ENCODE data around the gene CDH23.
"Not testable (repeated sequence)": the region's sequence is repeated elsewhere in the genome, so short reads cannot be mapped to it uniquely, and the experiment has no call there.

Gene CDH23

GRCh38 chr10:71850743-71851464, 454.2 kb downstream of the CDH23 start, which contains the start of gene PSAP:
Gene PSAP (minus strand): TSS chr10:71851251. CDS start chr10:71851221, 30 bp downstream.
- Histone ChIP-seq H3K9me2 (replicated peaks; ENCODE audit: control insufficient read depth, low read length) (no peaks in the 10 kb centered on the region), H3K79me2 (ENCODE audit: control insufficient read depth, low read length) (peaks cover 37% of the 10 kb centered on the region), H3K9me3 (ENCODE audit: control insufficient read depth, insufficient read depth, low read length) (no peaks in the 10 kb centered on the region), H4K20me1 (ENCODE audit: control insufficient read depth, insufficient read depth, low read depth, low read length) (no peaks in the 10 kb centered on the region), H3K27me3 (ENCODE audit: control insufficient read depth, low read length) (no peaks in the 10 kb centered on the region), H3K36me3 (ENCODE audit: control insufficient read depth, low read length) (no peaks in the 10 kb centered on the region), H3K4me3 (ENCODE audit: low read length) (peak within 1 kb of the TSS; percentile 91), H3F3A (ENCODE audit: control insufficient read depth, insufficient read depth) (no peaks in the 10 kb centered on the region), H3K4me1 (ENCODE audit: control insufficient read depth, low read length) (peaks cover 25% of the 10 kb centered on the region), H3K4me2 (ENCODE audit: low read length) (peak within 1 kb of the TSS; percentile 84), H3K27ac (ENCODE audit: low read depth, low read length) (no peak within 1 kb of the TSS)
- TF ChIP-seq CTCF (IDR thresholded peaks at IDR 0.05; ENCODE audit: low read depth, low read length, poor library complexity, severe bottlenecking), result peak; percentile 19
- TF ChIP-seq EZH2phosphoT487 (IDR thresholded peaks at IDR 0.05; ENCODE audit: borderline replicate concordance, low read length), result no peak

DNA sequence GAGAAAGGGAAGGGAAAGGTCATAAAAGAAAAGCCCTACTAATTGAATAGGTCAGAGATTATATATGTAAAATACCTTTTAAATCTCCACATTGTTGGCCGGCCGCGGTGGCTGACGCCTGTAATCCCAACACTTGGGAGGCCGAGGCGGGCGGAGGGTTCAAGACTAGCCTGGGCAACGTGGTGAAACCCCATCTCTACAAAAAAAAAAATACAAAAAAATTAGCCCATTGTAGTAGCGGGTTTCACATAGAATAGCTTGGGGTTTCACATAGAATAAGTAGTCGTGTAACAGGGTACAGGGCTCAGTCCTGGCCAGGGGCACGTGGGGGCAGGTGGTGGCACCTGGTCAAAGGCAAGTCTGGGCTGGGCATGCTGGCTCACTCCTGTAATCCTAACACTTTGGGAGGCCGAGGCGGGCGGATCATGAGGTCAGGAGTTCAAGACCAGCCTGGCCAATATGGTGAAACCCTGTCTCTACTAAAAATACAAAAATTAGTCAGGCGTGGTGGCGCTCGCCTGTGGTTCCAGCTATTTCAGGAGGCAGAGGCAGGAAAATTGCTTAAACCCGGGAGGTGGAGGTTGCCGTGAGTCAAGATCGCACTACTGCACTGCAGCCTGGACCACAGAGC, 454.9 kb downstream of the CDH23 start:
- peak overlapping the region; percentile 91 for H3K4me3 ChIP-seq (ENCODE audit: low read length)
- not testable (repeated sequence) for H3K27me3 ChIP-seq (ENCODE audit: control insufficient read depth, low read length); H3K27ac ChIP-seq (ENCODE audit: low read depth, low read length)

DNA sequence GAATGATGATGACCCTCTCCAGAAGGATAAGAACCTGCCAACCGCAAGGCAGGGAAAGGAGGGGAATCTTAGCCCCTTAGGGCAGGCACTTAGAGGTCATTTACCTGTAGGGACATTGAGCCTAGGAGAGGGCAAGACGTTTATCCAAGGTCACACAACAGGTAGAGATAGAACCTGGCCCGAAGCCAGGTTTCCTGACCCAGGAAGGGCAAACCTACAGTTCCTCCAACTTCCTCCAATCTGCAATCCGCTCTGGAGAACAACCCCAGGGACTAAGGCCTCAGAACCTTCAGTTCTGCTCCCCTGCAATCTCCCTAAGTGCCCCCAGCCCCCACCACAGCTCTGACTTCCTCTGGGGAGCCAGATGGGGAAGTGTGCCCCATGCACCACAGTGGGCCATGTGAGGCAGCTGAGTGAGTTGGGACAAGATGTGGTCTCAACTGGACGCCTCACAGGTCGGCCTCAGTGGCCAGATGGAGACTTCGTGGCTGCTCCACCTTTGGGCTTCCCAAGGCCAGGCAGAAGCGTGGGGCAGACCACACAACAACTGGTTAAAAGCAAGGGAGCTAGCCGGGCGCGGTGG, 455.7 kb downstream of the CDH23 start:
- H3K36me3 ChIP-seq (ENCODE audit: control insufficient read depth, low read length), result no peaks in the 10 kb centered on the region
- peaks cover 25% of the 10 kb centered on the region for H3K4me1 ChIP-seq (ENCODE audit: control insufficient read depth, low read length)
- no peaks in the 10 kb centered on the region for H3K27me3 ChIP-seq (ENCODE audit: control insufficient read depth, low read length)
- H3K9me2 ChIP-seq (replicated peaks; ENCODE audit: control insufficient read depth, low read length), result no peaks in the 10 kb centered on the region
- H4K20me1 ChIP-seq (ENCODE audit: control insufficient read depth, insufficient read depth, low read depth, low read length), result no peaks in the 10 kb centered on the region
- peak overlapping the region; percentile 84 for H3K4me2 ChIP-seq (ENCODE audit: low read length)
- no peak for TF ChIP-seq EZH2phosphoT487 (IDR thresholded peaks at IDR 0.05; ENCODE audit: borderline replicate concordance, low read length)
- TF ChIP-seq CTCF (IDR thresholded peaks at IDR 0.05; ENCODE audit: low read depth, low read length, poor library complexity, severe bottlenecking), result no peak
- no peaks in the 10 kb centered on the region for H3F3A ChIP-seq (ENCODE audit: control insufficient read depth, insufficient read depth)
- H3K4me3 ChIP-seq (ENCODE audit: low read length), result peak overlapping the region; percentile 91
- no peaks in the 10 kb centered on the region for H3K9me3 ChIP-seq (ENCODE audit: control insufficient read depth, insufficient read depth, low read length)
- H3K27ac ChIP-seq (ENCODE audit: low read depth, low read length), result no peak overlapping the region
- peaks cover 32% of the 10 kb centered on the region for H3K79me2 ChIP-seq (ENCODE audit: control insufficient read depth, low read length)

More for the DNA sequence above, 454.9 kb downstream of the CDH23 start:
- not testable (repeated sequence) for H3K9me2 ChIP-seq (replicated peaks; ENCODE audit: control insufficient read depth, low read length); H3F3A ChIP-seq (ENCODE audit: control insufficient read depth, insufficient read depth); H3K36me3 ChIP-seq (ENCODE audit: control insufficient read depth, low read length); H3K9me3 ChIP-seq (ENCODE audit: control insufficient read depth, insufficient read depth, low read length); H4K20me1 ChIP-seq (ENCODE audit: control insufficient read depth, insufficient read depth, low read depth, low read length)
- H3K4me2 ChIP-seq (ENCODE audit: low read length), result peak overlapping the region; percentile 84
- peaks cover 36% of the 10 kb centered on the region for H3K79me2 ChIP-seq (ENCODE audit: control insufficient read depth, low read length)
- H3K4me1 ChIP-seq (ENCODE audit: control insufficient read depth, low read length), result peaks cover 25% of the 10 kb centered on the region

DNA sequence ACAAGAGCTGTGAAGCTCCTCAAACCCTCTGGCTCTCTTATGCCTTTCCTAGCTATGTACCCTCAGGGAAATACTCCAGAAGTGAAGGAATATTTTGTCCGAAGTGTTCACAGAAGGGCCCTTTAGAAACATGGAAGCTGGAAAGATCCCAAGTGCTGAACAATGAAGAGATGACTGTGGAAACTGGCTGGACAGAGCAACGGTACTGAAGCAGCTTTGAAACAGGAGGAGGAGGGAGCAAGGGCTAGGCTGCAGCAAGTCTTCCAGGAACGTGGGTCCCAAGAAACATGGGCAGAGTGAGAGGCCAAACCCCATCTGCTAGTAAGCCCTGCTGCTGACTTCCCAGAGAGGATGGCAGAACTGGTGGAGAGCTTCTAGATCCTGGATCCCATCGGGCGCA, 457.3 kb downstream of the CDH23 start:
- Histone ChIP-seq H3K4me2 (ENCODE audit: low read length) (no peak overlapping the region), H3F3A (ENCODE audit: control insufficient read depth, insufficient read depth) (no peaks in the 10 kb centered on the region), H3K27ac (ENCODE audit: low read depth, low read length) (no peak overlapping the region), H3K27me3 (ENCODE audit: control insufficient read depth, low read length) (peaks cover 6% of the 10 kb centered on the region; the same call in 1 of the 2 replicates), H3K4me3 (ENCODE audit: low read length) (no peak overlapping the region), H3K4me1 (ENCODE audit: control insufficient read depth, low read length) (peaks cover 25% of the 10 kb centered on the region), H3K9me2 (replicated peaks; ENCODE audit: control insufficient read depth, low read length) (no peaks in the 10 kb centered on the region), H4K20me1 (ENCODE audit: control insufficient read depth, insufficient read depth, low read depth, low read length) (no peaks in the 10 kb centered on the region), H3K79me2 (ENCODE audit: control insufficient read depth, low read length) (peaks cover 18% of the 10 kb centered on the region), H3K36me3 (ENCODE audit: control insufficient read depth, low read length) (no peaks in the 10 kb centered on the region), H3K9me3 (ENCODE audit: control insufficient read depth, insufficient read depth, low read length) (no peaks in the 10 kb centered on the region)
- no peak for TF ChIP-seq CTCF (IDR thresholded peaks at IDR 0.05; ENCODE audit: low read depth, low read length, poor library complexity, severe bottlenecking)
- no peak for TF ChIP-seq EZH2phosphoT487 (IDR thresholded peaks at IDR 0.05; ENCODE audit: borderline replicate concordance, low read length)
